K562 (cell line): ENCODE results near the gene USP4. TPM values are rescaled to one million over a fixed set of nuclear protein-coding genes. Genes with fewer than 3 reads are reported as not detected.

Experiments used
- ARID4B ChIP-seq: sonication (generic); formaldehyde crosslinking; IDR thresholded peaks from 2 replicates; pipeline ENCODE4 v1.8.0; 2022; ENCODE audit warnings: mild to moderate bottlenecking, missing genetic modification reagents
- ASH1L ChIP-seq: fragments of 450-650 bp; IDR thresholded peaks from 2 replicates; pipeline ENCODE4 v1.6.1; 2018; ENCODE audit warnings: borderline replicate concordance, mild to moderate bottlenecking, low read depth; ENCODE audit not compliant: partially characterized antibody
- BMI1 ChIP-seq: fragments of 150-350 bp; IDR thresholded peaks from 2 replicates; pipeline ENCODE4 v1.6.1; 2014; ENCODE audit warnings: low read length
- E2F8 ChIP-seq: fragments of 450-650 bp; IDR thresholded peaks from 2 replicates; pipeline ENCODE4 v1.7.1; 2018; ENCODE audit warnings: mild to moderate bottlenecking, low read depth; ENCODE audit not compliant: partially characterized antibody
- ILF3 ChIP-seq: fragments of 450-650 bp; IDR thresholded peaks from 2 replicates; pipeline ENCODE4 v1.6.1; 2018; ENCODE audit warnings: antibody characterized with exemption, mild to moderate bottlenecking, moderate library complexity, borderline replicate concordance
- NBN ChIP-seq: fragments of 450-650 bp; IDR thresholded peaks from 2 replicates; pipeline ENCODE4 v1.6.1; 2016; ENCODE audit warnings: low read depth, mild to moderate bottlenecking
- NR4A1 ChIP-seq, 2 experiments: fragments of 250-450 bp in 1 of 2; fragments of 450-650 bp in 1 of 2; sonication (Bioruptor Pico) in 1 of 2; IDR thresholded peaks; 2 replicates each; pipeline versions ENCODE4 v1.4.0 to v1.6.1; 2016 to 2020; ENCODE audit warnings: mild to moderate bottlenecking in 2 of 2, missing compliant biosample characterization in 1 of 2, missing genetic modification characterization in 1 of 2, moderate library complexity in 1 of 2
- POLR3A ChIP-seq: IDR thresholded peaks from 2 replicates; pipeline ENCODE4 v1.6.1; 2011; ENCODE audit warnings: borderline replicate concordance, mild to moderate bottlenecking, moderate library complexity; ENCODE audit not compliant: insufficient read length, insufficient read depth; ENCODE audit errors: extremely low read depth
- PTBP1 ChIP-seq: fragments of 200-400 bp; formaldehyde crosslinking; IDR thresholded peaks from 2 replicates; pipeline ENCODE4 v1.6.1; 2017; ENCODE audit warnings: low read depth, low read length
- SAFB ChIP-seq: fragments of 200-400 bp; formaldehyde crosslinking; IDR thresholded peaks from 2 replicates; pipeline ENCODE4 v1.6.1; 2017; ENCODE audit warnings: low read depth, low read length, borderline replicate concordance
- TAF7 ChIP-seq: fragments of 450-650 bp; IDR thresholded peaks from 2 replicates; pipeline ENCODE4 v1.6.1; 2016; ENCODE audit warnings: missing genetic modification characterization, missing compliant biosample characterization
- THRB ChIP-seq: fragments of 450-650 bp; formaldehyde crosslinking; conservative IDR thresholded peaks from 2 replicates; pipeline ENCODE4 v1.4.0; 2022; ENCODE audit warnings: mild to moderate bottlenecking, missing genetic modification characterization
- USF2 ChIP-seq: sonication (generic); formaldehyde crosslinking; IDR thresholded peaks from 2 replicates; pipeline ENCODE4 v1.5.0; 2020; ENCODE audit warnings: missing genetic modification reagents
- ZNF23 ChIP-seq: fragments of 250-450 bp; sonication (Bioruptor Pico); IDR thresholded peaks from 2 replicates; pipeline ENCODE4 v1.4.0; 2020; ENCODE audit warnings: mild to moderate bottlenecking
- ZNF354B ChIP-seq: fragments of 250-450 bp; sonication (Bioruptor Pico); IDR thresholded peaks from 2 replicates; pipeline ENCODE4 v1.4.0; 2020
- ZNF445 ChIP-seq: fragments of 250-450 bp; sonication (Bioruptor Pico); IDR thresholded peaks from 2 replicates; pipeline ENCODE4 v1.4.0; 2020; ENCODE audit warnings: low read depth, mild to moderate bottlenecking, moderate library complexity
- polyA plus RNA-seq, 8 experiments: library from polyadenylated mRNA; depleted of rRNA in 4 of 8; stranded (reverse) in 5 of 8; unstranded in 3 of 8; fragments of >200 nt; fragmentation: Nextera tagmentation in 2 of 8; fragmentation: Illumina TruSeq in 1 of 8; extraction: Ambion mirVana in 2 of 8; extraction: Trizol in 1 of 8; gene quantifications; 2 replicates each; pipeline versions ENCODE4 v1.2.1 to v1.2.3, GENCODE V29; 2011 to 2014; ENCODE audit warnings: inconsistent platforms in 1 of 8, missing spikeins in 1 of 8
- total RNA-seq, 7 experiments: library from RNA; depleted of rRNA in 6 of 7; stranded (reverse); fragments of >200 nt in 6 of 7; fragmentation: Illumina TruSeq in 2 of 7; extraction: Trizol in 2 of 7; gene quantifications; 2 replicates each; pipeline versions ENCODE4 v1.2.1 to v1.2.3, GENCODE V29; 2011 to 2021; ENCODE audit warnings: low replicate concordance in 1 of 7

USP4 gene
- total and polyA plus RNA-seq, 9 of the 15 experiments (the other 6 are each of a cell fraction or from before 2014, with no cell fraction given) = 11.8 to 40.4 (median 22.9) TPM

DNA sequence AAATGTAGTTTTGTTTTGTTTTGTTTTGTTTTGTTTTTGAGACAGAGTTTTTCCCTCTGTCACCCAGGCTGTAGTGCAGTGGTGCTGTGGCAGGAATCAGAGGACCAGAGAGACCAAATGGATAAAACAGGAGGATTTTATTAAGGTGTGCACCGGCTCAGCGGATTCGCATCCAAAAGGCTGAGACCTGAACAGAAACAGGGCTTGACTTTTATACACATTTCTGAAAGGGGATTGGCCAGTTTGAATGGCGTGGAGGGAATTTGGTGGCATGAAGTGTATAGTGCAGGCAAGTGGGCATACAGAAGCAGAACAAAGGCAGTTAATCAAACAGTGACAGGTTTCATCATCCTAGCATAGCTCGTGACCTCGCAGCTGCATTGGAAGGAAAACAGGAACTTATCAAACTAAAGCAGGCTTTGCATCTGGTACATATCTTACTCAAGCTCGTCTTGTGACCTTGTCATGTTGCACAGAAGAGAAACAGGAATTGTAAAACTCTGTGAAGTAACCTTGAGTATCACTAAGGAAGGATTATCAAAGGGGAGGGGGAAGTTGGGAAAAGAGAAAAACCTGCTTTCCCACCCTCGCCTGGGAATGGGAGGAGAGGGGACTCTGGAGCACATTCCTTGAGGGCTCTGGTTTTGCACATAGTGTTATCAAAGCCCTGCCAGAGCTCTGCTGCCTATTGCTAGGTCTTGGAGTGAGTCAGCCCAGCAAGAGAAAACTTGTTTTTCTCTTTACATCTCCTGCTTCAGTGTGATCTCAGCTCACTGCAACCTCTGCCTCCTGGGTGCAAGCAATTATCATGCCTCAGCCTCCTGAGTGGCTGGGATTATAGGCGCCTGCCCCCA lies 101.4 kb downstream of the USP4 start (continued):
- no peak for TF ChIP-seq ARID4B (CRISPR knock-in tag)
- TF ChIP-seq NBN = peak; percentile 93
- TF ChIP-seq ASH1L = no peak
- TF ChIP-seq ZNF23 (CRISPR knock-in tag) = no peak
- no peak for TF ChIP-seq SAFB
- no peak for TF ChIP-seq BMI1
- no peak for TF ChIP-seq NR4A1 (CRISPR knock-in tag; IDR thresholded peaks at IDR 0.05)
- TF ChIP-seq NR4A1 (tag; IDR thresholded peaks at IDR 0.05) = peak; percentile 95
- no peak for TF ChIP-seq POLR3A
- TF ChIP-seq E2F8 = peak; percentile 47
- no peak for TF ChIP-seq THRB (CRISPR knock-in tag)
- 0 out of 2 replicates have a peak, but pooled peaks have one; percentile 40 for TF ChIP-seq ILF3
- TF ChIP-seq USF2 (CRISPR knock-in tag) = 0 out of 2 replicates have a peak, but pooled peaks have one; percentile 16
- no peak for TF ChIP-seq TAF7
- TF ChIP-seq ZNF445 (CRISPR knock-in tag) = no peak
- no peak for TF ChIP-seq PTBP1
- TF ChIP-seq ZNF354B (CRISPR knock-in tag) = peak; percentile 7; the same call in 1 of the 2 replicates
